K562 (cell line): Measurements from ENCODE around the gene PLSCR5. TPM values are rescaled to one million over a fixed set of nuclear protein-coding genes. Genes with fewer than 3 reads are reported as not detected.

Experiments used
- CBFA2T2 ChIP-seq: fragments of 450-650 bp; conservative IDR thresholded peaks from 2 replicates; pipeline ENCODE4 v1.6.1; 2017; ENCODE audit warnings: mild to moderate bottlenecking
- CHAMP1 ChIP-seq: fragments of 450-650 bp; IDR thresholded peaks from 2 replicates; pipeline ENCODE4 v1.6.1; 2016; ENCODE audit warnings: mild to moderate bottlenecking
- DPF2 ChIP-seq: fragments of 450-650 bp; IDR thresholded peaks from 2 replicates; pipeline ENCODE4 v1.6.1; 2016
- FOXK1 ChIP-seq: sonication (generic); formaldehyde crosslinking; IDR thresholded peaks from 2 replicates; pipeline ENCODE4 v1.8.0; 2022; ENCODE audit warnings: missing genetic modification reagents, mild to moderate bottlenecking, borderline replicate concordance
- HDGF ChIP-seq: fragments of 450-650 bp; IDR thresholded peaks from 2 replicates; pipeline ENCODE4 v1.6.1; 2016
- KAT8 ChIP-seq: fragments of 450-650 bp; IDR thresholded peaks from 2 replicates; pipeline ENCODE4 v1.6.1; 2016; ENCODE audit warnings: low read depth, mild to moderate bottlenecking
- MEF2D ChIP-seq: conservative IDR thresholded peaks from 2 replicates; pipeline ENCODE4 v1.6.1; 2016; ENCODE audit warnings: low read depth, missing genetic modification characterization, missing compliant biosample characterization
- MITF ChIP-seq: IDR thresholded peaks from 2 replicates; pipeline ENCODE4 v1.6.1; 2014; ENCODE audit warnings: antibody characterized with exemption
- NR1H2 ChIP-seq: sonication (generic); formaldehyde crosslinking; IDR thresholded peaks from 2 replicates; pipeline ENCODE4 v1.4.0; 2020; ENCODE audit warnings: mild to moderate bottlenecking, missing genetic modification reagents
- NUFIP1 ChIP-seq: fragments of 450-650 bp; IDR thresholded peaks from 2 replicates; pipeline ENCODE4 v1.6.1; 2018; ENCODE audit not compliant: partially characterized antibody
- PYGO2 ChIP-seq: fragments of 450-650 bp; IDR thresholded peaks from 2 replicates; pipeline ENCODE4 v1.6.1; 2016; ENCODE audit warnings: mild to moderate bottlenecking, missing genetic modification characterization, moderate library complexity, missing compliant biosample characterization
- SMAD2 ChIP-seq: fragments of 150-350 bp; IDR thresholded peaks from 2 replicates; pipeline ENCODE4 v1.6.1; 2014; ENCODE audit warnings: low read depth, mild to moderate bottlenecking, low read length
- SRSF1 ChIP-seq: fragments of 200-400 bp; formaldehyde crosslinking; IDR thresholded peaks from 2 replicates; pipeline ENCODE4 v1.6.1; 2017; ENCODE audit warnings: mild to moderate bottlenecking, low read depth, low read length, moderate library complexity
- ZBTB33 ChIP-seq: sonication (generic); formaldehyde crosslinking; IDR thresholded peaks from 2 replicates; pipeline ENCODE4 v1.8.1; 2023; ENCODE audit warnings: mild to moderate bottlenecking, missing genetic modification reagents
- ZBTB7A ChIP-seq: IDR thresholded peaks from 2 replicates; pipeline ENCODE4 v1.6.1; 2011; ENCODE audit warnings: low read depth, mild to moderate bottlenecking, low read length, moderate library complexity, borderline replicate concordance; ENCODE audit not compliant: control insufficient read depth
- ZNF146 ChIP-seq: IDR thresholded peaks from one replicate; pipeline ENCODE4 v1.6.1; 2018; ENCODE audit warnings: missing compliant biosample characterization; ENCODE audit not compliant: unreplicated experiment
- ZNF165 ChIP-seq: fragments of 250-450 bp; sonication (Bioruptor Pico); IDR thresholded peaks from 2 replicates; pipeline ENCODE4 v1.4.0; 2020; ENCODE audit warnings: borderline replicate concordance
- ZNF174 ChIP-seq: fragments of 250-450 bp; sonication (Bioruptor Pico); IDR thresholded peaks from 2 replicates; pipeline ENCODE4 v1.4.0; 2020; ENCODE audit warnings: mild to moderate bottlenecking
- ZNF398 ChIP-seq: fragments of 250-450 bp; sonication (Bioruptor Pico); IDR thresholded peaks from 2 replicates; pipeline ENCODE4 v1.8.0; 2021; ENCODE audit warnings: moderate library complexity, mild to moderate bottlenecking, inconsistent platforms
- ZNF583 ChIP-seq: fragments of 250-450 bp; sonication (Bioruptor Pico); IDR thresholded peaks from 2 replicates; pipeline ENCODE4 v1.4.0; 2020
- ZNF644 ChIP-seq: fragments of 200-800 bp; sonication (Bioruptor generic); IDR thresholded peaks from 2 replicates; pipeline ENCODE4 v1.6.1; 2016; ENCODE audit warnings: low read depth, missing genetic modification characterization, missing compliant biosample characterization
- polyA plus RNA-seq, 8 experiments: library from polyadenylated mRNA; depleted of rRNA in 4 of 8; stranded (reverse) in 5 of 8; unstranded in 3 of 8; fragments of >200 nt; fragmentation: Nextera tagmentation in 2 of 8; fragmentation: Illumina TruSeq in 1 of 8; extraction: Ambion mirVana in 2 of 8; extraction: Trizol in 1 of 8; gene quantifications; 2 replicates each; pipeline versions ENCODE4 v1.2.1 to v1.2.3, GENCODE V29; 2011 to 2014; ENCODE audit warnings: inconsistent platforms in 1 of 8, missing spikeins in 1 of 8
- total RNA-seq, 7 experiments: library from RNA; depleted of rRNA in 6 of 7; stranded (reverse); fragments of >200 nt in 6 of 7; fragmentation: Illumina TruSeq in 2 of 7; extraction: Trizol in 2 of 7; gene quantifications; 2 replicates each; pipeline versions ENCODE4 v1.2.1 to v1.2.3, GENCODE V29; 2011 to 2021; ENCODE audit warnings: low replicate concordance in 1 of 7

PLSCR5 gene
- total and polyA plus RNA-seq, 9 of the 15 experiments (the other 6 are each of a cell fraction or from before 2014, with no cell fraction given) = not detected

GRCh38 chr3:146544002-146544928 is 60.9 kb downstream of the PLSCR5 start, which contains the start of gene PLSCR1 (continued):
- TF ChIP-seq CHAMP1 (no peak), KAT8 (no peak), ZBTB33 (CRISPR knock-in tag) (no peak), ZNF165 (no peak), ZBTB7A (peak; percentile 46; the same call in 1 of the 2 replicates), SRSF1 (no peak), ZNF174 (CRISPR knock-in tag) (no peak), PYGO2 (tag) (no peak), ZNF583 (CRISPR knock-in tag) (no peak), DPF2 (no peak), NR1H2 (CRISPR knock-in tag) (no peak), MEF2D (tag) (no peak), ZNF398 (CRISPR knock-in tag) (no peak), SMAD2 (no peak), NUFIP1 (no peak), CBFA2T2 (no peak), FOXK1 (no peak), HDGF (no peak), MITF (peak; percentile 57), ZNF644 (no peak), ZNF146 (CRISPR knock-in tag) (no peak)
